ENCODE measurements around the gene NUCB2. TPM values are rescaled to one million over a fixed set of nuclear protein-coding genes. Genes with fewer than 3 reads are reported as not detected.
"Not testable (repeated sequence)": the region's sequence is repeated elsewhere in the genome, so short reads cannot be mapped to it uniquely, and the experiment has no call there.

The NUCB2 gene
- total RNA-seq (26.6 and 52.4 TPM in 2 replicates), polyA plus RNA-seq (120 and 129 TPM in 2 replicates)

- Histone ChIP-seq H3K9me3 (ENCODE audit: low read depth) (no peaks in the 10 kb centered on the region), H3K27me3 (no peaks in the 10 kb centered on the region), H3K4me3 (peak within 1 kb of the TSS; percentile 62), H3K36me3 (no peaks in the 10 kb centered on the region), H3K27ac (peak within 1 kb of the TSS; percentile 87), H3K4me1 (ENCODE audit: low read depth) (peaks cover 5% of the 10 kb centered on the region)
- no peak for TF ChIP-seq CTCF (IDR thresholded peaks at IDR 0.05; ENCODE audit: low read depth, low read length)
- DNase-seq (ENCODE audit: low read depth in 1 of 2, low spot score in 1 of 2) = peak; percentile 98
Observed at GRCh38 chr11:17276236-17277023, at the start of gene NUCB2. Gene NUCB2 (plus strand): TSS chr11:17276739. CDS start chr11:17295324, 18,585 bp downstream.

- not testable (repeated sequence) for H3K36me3 ChIP-seq; H3K4me1 ChIP-seq (ENCODE audit: low read depth); H3K27ac ChIP-seq; H3K27me3 ChIP-seq; H3K4me3 ChIP-seq; DNase-seq (ENCODE audit: low read depth in 1 of 2, low spot score in 1 of 2); H3K9me3 ChIP-seq (ENCODE audit: low read depth)
Observed at GRCh38 chr11:17228186-17228925, 48.2 kb upstream of the NUCB2 start.

- no peaks in the 10 kb centered on the region for H3K9me3 ChIP-seq (ENCODE audit: low read depth)
- H3K27ac ChIP-seq = no peak overlapping the region
- no peak overlapping the region for H3K4me3 ChIP-seq
- DNase-seq (ENCODE audit: low read depth in 1 of 2, low spot score in 1 of 2) = no peak
- no peaks in the 10 kb centered on the region for H3K27me3 ChIP-seq
- no peaks in the 10 kb centered on the region for H3K4me1 ChIP-seq (ENCODE audit: low read depth)
- no peak for TF ChIP-seq CTCF (IDR thresholded peaks at IDR 0.05; ENCODE audit: low read depth, low read length)
- H3K36me3 ChIP-seq = no peaks in the 10 kb centered on the region
Observed at GRCh38 chr11:17229481-17230152, 46.9 kb upstream of the NUCB2 start.

- no peak for DNase-seq (ENCODE audit: low read depth in 1 of 2, low spot score in 1 of 2)
- no peak overlapping the region for H3K27ac ChIP-seq
- no peaks in the 10 kb centered on the region for H3K9me3 ChIP-seq (ENCODE audit: low read depth)
- no peaks in the 10 kb centered on the region for H3K27me3 ChIP-seq
- no peak for TF ChIP-seq CTCF (IDR thresholded peaks at IDR 0.05; ENCODE audit: low read depth, low read length)
- no peaks in the 10 kb centered on the region for H3K4me1 ChIP-seq (ENCODE audit: low read depth)
- no peak overlapping the region for H3K4me3 ChIP-seq
- no peaks in the 10 kb centered on the region for H3K36me3 ChIP-seq
Observed at GRCh38 chr11:17230867-17231851, 45.4 kb upstream of the NUCB2 start.

- no peaks in the 10 kb centered on the region for H3K36me3 ChIP-seq
- H3K4me1 ChIP-seq (ENCODE audit: low read depth) = no peaks in the 10 kb centered on the region
- H3K27ac ChIP-seq = no peak overlapping the region
- H3K9me3 ChIP-seq (ENCODE audit: low read depth) = no peaks in the 10 kb centered on the region
- no peaks in the 10 kb centered on the region for H3K27me3 ChIP-seq
- no peak for DNase-seq (ENCODE audit: low read depth in 1 of 2, low spot score in 1 of 2)
- no peak for TF ChIP-seq CTCF (IDR thresholded peaks at IDR 0.05; ENCODE audit: low read depth, low read length)
- H3K4me3 ChIP-seq = no peak overlapping the region
Observed at GRCh38 chr11:17233101-17233500, 43.4 kb upstream of the NUCB2 start.

All from cardiac muscle cell (in vitro differentiated cells and primary cell).